IPS DF 6.9 (cell line): ENCODE measurements around the gene GPR160.
"Not testable (repeated sequence)": the region's sequence is repeated elsewhere in the genome, so short reads cannot be mapped to it uniquely, and the experiment has no call there.

Experiments
- DNase-seq: peaks from one replicate; pipeline ENCODE4 v3.0.0-alpha.2; 2013; ENCODE audit warnings: low read depth, low spot score
- H3K27ac ChIP-seq: one replicate; pipeline ENCODE4 v1.5.1; 2013; ENCODE audit warnings: low read length, control low read depth
- H3K27me3 ChIP-seq: 2 replicates; pipeline ENCODE4 v1.6.1; 2013; ENCODE audit warnings: mild to moderate bottlenecking, low read length; ENCODE audit not compliant: control insufficient read depth, insufficient read depth
- H3K36me3 ChIP-seq: 2 replicates; pipeline ENCODE4 v1.6.1; 2013; ENCODE audit warnings: low read length; ENCODE audit not compliant: control insufficient read depth, insufficient read depth
- H3K4me1 ChIP-seq: 2 replicates; pipeline ENCODE4 v1.6.1; 2013; ENCODE audit warnings: low read length; ENCODE audit not compliant: control insufficient read depth, insufficient read depth
- H3K4me3 ChIP-seq: 2 replicates; pipeline ENCODE4 v1.5.1; 2013; ENCODE audit warnings: mild to moderate bottlenecking, low read length
- H3K9me3 ChIP-seq: 2 replicates; pipeline ENCODE4 v1.6.1; 2013; ENCODE audit warnings: low read length, inconsistent platforms; ENCODE audit not compliant: control insufficient read depth, insufficient read depth
- WGBS: extraction: QIAGEN DNeasy Blood & Tissue Kit; methylation state at CpG from one replicate; pipeline ENCODE4 v1.1.7; 2013; ENCODE audit warnings: mixed read lengths, missing lambda C conversion rate; ENCODE audit not compliant: insufficient read length, insufficient coverage; 5-methylcytosine and 5-hydroxymethylcytosine counted together

The GPR160 gene

DNA sequence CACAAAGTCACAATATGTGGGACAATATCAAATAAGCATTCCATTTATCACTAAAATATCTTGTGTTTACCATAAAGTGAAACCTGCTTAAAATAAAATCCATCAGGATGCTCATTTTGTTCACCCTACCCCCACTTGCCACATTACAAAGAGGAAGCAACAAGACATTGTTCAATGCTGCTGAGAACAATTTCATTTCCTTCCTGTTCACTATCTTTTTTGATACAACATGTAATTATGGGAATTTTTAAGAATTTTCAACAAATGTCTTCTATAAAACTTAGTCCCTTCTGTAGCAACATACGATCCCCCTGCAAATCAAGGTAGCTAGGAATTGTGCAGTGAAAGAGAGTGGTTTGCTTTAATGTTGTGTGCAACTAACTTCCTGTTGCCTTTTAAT lies 34.9 kb upstream of the GPR160 start:
- Histone ChIP-seq H3K36me3 (no peaks in the 10 kb centered on the region), H3K4me1 (no peaks in the 10 kb centered on the region), H3K4me3 (no peak overlapping the region), H3K27ac (no peak overlapping the region), H3K27me3 (no peaks in the 10 kb centered on the region), H3K9me3 (no peaks in the 10 kb centered on the region)
- no CpG with 5 or more reads among the region's 1 CpG for WGBS
- no peak for DNase-seq

DNA sequence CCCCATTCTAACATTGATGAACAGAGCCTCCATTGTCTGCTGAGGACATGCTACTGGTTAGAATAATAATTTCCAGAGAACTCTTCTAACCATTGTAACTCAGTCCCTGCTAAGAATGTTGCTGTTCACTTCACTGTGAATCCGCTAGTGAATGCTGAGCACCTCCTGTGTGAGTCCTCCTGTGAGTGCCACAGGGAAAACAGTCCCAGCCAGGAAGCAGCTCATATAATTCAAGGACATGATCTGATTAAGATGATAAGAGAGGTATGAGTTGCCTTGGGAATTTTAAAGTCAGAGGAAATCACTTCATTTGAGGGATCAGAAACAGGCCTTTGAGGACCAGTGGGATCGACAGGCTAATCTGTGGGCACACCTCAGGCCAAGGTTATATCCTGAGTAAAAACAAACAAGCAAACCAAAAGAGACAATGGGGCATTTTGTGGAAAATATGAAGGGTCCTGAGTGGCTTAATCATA lies 33.9 kb upstream of the GPR160 start:
- no peaks in the 10 kb centered on the region for H3K27me3 ChIP-seq
- H3K36me3 ChIP-seq, result no peaks in the 10 kb centered on the region
- no peak overlapping the region for H3K27ac ChIP-seq
- no CpG with 5 or more reads among the region's 2 CpGs for WGBS
- H3K9me3 ChIP-seq, result no peaks in the 10 kb centered on the region
- DNase-seq, result no peak
- H3K4me3 ChIP-seq, result no peak overlapping the region
- no peaks in the 10 kb centered on the region for H3K4me1 ChIP-seq

DNA sequence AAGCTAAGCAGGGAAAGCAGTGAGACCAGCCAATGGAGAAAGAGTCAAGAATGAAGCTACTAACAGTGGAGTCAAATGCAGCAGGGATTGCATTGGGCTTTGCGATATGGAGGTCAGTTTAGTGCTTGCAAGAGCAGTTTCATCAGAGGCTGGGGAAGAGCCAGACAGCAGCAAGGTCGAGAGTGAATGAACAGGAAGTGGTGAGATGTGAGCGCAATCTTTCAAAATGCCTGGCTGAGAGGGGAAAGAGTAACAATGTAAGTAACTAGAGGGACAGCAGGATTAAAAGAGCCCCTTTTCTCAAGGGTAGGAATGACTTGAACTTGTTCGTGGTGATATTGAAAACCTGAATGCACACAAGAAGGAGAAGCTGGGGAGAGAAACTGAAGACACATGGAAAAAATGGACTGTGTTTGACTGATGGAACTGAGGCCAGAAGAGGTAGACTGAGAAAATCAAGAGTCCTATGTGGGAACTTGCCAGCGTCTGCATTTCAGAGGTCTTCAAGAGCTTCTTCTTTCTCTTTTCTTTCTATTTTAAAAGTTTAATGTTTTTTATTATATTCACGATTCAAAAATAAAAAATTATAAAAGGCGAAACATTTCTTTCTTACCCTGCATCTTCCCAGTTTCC lies 30.6 kb upstream of the GPR160 start:
- H3K27ac ChIP-seq, result no peak overlapping the region
- no CpG with 5 or more reads among the region's 7 CpGs for WGBS

DNA sequence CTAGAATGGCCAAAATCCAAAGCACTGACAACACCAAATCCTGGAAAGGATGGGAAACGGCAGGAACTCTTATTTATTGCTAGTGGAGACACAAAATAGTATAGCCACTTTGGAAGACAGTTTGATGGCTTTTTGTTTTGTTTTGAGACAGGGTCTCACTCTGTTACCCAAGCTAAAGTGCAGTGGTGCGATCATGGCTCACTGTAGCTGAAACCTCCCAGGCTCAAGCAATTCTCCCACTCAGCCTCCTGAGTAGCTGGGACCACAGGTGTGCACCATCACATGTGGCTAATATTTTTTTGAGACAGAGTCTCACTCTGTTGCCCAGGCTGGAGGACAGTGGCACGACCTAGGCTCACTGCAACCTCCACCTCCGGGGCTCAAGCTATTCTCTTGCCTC lies 27.3 kb upstream of the GPR160 start:
- H3K9me3 ChIP-seq, result no peaks in the 10 kb centered on the region
- no peak overlapping the region for H3K4me3 ChIP-seq
- H3K4me1 ChIP-seq, result no peaks in the 10 kb centered on the region
- no peaks in the 10 kb centered on the region for H3K27me3 ChIP-seq
- no CpG with 5 or more reads among the region's 4 CpGs for WGBS
- H3K36me3 ChIP-seq, result no peaks in the 10 kb centered on the region
- H3K27ac ChIP-seq, result no peak overlapping the region
- DNase-seq, result no peak

More for the DNA sequence above, 30.6 kb upstream of the GPR160 start:
- Histone ChIP-seq H3K4me1 (no peaks in the 10 kb centered on the region), H3K4me3 (no peak overlapping the region), H3K27me3 (no peaks in the 10 kb centered on the region), H3K36me3 (no peaks in the 10 kb centered on the region), H3K9me3 (no peaks in the 10 kb centered on the region)
- DNase-seq, result no peak

DNA sequence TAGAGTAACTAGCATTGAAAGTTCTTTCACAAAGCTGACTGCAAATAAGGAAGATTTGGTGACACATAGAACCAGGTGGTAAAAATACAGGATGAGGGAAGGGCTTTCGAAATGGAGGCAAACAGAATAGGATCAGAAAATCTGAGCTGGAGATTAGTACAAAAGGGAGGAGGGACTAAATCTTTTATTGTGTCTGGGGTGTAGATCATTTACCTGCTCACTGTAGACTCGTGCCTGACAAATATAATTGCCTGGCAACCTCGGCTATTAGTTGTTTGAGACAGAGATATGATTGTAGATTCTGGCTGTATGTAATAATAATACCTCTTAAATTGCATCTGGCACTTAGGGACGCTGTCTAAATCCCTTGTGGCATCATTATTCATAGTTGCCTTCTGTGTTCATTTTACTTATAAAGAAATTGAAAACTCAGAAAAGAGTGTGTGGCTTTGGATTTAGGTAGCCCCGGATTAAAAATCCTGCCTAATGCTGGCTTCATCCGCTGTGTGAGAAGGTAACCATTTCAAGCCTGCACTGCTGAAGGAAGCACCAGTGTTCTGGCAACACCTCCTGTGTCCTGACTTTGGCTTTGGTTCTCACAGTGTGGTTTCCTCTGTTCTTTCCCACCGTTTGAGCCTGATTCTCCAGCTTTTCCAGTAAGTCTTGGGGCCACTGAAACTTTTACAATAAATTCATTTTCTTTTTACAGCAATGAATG lies 25.0 kb upstream of the GPR160 start:
- no peak overlapping the region for H3K4me3 ChIP-seq
- H3K4me1 ChIP-seq, result no peaks in the 10 kb centered on the region
- no peak for DNase-seq
- H3K36me3 ChIP-seq, result no peaks in the 10 kb centered on the region
- no peaks in the 10 kb centered on the region for H3K9me3 ChIP-seq
- H3K27ac ChIP-seq, result no peak overlapping the region
- whole genome bisulfite sequencing, result no CpG with 5 or more reads among the region's 7 CpGs
- H3K27me3 ChIP-seq, result no peaks in the 10 kb centered on the region

DNA sequence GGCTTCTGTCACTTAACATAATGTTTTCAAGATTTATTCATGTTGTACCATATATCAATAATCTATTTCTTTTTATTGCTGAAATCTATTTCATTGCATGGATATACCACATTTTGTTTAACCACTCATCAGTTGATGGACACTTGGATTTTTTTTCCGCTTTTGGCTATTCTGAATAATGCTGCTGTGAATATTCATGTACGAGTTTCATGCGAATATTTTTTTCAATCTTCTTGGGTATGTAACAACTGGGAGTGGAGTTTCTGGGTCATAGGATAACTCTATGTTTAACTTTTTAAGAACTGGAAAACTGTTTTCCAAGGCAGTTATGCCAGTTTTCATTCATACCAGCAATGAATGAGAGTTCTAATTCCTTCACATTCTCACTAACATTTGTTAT lies 21.7 kb upstream of the GPR160 start:
- no CpG with 5 or more reads among the region's 3 CpGs for WGBS
- no peak for DNase-seq
- Histone ChIP-seq H3K27me3 (no peaks in the 10 kb centered on the region), H3K9me3 (no peaks in the 10 kb centered on the region), H3K4me3 (no peak overlapping the region), H3K36me3 (no peaks in the 10 kb centered on the region), H3K4me1 (no peaks in the 10 kb centered on the region), H3K27ac (no peak overlapping the region)

DNA sequence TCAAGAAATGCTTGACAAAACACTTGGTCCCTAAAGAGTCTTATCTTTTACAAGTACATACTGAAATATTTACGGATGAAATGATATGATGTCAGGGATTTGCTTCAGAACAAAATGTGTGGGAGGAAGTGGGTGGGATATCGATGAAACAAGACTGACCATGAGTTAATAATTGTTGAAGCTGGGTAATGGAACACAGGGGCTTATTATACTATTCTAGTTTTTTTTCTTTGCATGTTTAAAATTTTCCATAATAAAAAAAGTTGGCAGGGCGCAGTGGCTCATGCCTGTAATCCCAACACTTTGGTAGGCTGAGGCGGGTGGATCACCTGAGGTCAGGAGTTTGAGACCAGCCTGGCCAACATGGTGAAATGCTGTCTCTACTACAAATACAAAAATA lies 18.5 kb upstream of the GPR160 start:
- H3K9me3 ChIP-seq, DNase-seq, H3K4me1 ChIP-seq, H3K36me3 ChIP-seq, H3K27me3 ChIP-seq, H3K27ac ChIP-seq, H3K4me3 ChIP-seq: not testable (repeated sequence)
- no CpG with 5 or more reads among the region's 4 CpGs for WGBS

DNA sequence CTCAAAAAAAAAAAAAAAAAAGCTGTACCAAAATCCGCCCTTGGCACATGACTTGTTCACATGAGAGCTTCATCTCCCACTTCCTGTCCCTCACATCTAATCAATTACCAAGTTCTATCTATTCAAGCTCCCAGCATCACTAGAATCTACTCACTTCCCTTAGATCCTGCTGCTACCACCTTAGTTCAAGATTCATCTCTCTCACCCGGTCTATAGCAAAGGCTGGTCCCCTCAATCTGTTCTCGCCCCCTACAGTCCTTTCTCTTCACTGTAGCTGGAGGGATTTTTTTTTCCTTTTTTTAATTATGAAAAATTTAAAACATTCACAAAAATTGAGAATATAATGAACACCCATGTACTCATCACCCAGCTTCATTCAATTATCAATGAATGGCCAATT lies 16.7 kb upstream of the GPR160 start:
- Histone ChIP-seq H3K9me3 (no peaks in the 10 kb centered on the region), H3K27me3 (no peaks in the 10 kb centered on the region), H3K27ac (no peak overlapping the region), H3K4me1 (no peaks in the 10 kb centered on the region), H3K36me3 (no peaks in the 10 kb centered on the region), H3K4me3 (no peak overlapping the region)
- DNase-seq, result no peak
- WGBS, result no CpG with 5 or more reads among the region's 3 CpGs

DNA sequence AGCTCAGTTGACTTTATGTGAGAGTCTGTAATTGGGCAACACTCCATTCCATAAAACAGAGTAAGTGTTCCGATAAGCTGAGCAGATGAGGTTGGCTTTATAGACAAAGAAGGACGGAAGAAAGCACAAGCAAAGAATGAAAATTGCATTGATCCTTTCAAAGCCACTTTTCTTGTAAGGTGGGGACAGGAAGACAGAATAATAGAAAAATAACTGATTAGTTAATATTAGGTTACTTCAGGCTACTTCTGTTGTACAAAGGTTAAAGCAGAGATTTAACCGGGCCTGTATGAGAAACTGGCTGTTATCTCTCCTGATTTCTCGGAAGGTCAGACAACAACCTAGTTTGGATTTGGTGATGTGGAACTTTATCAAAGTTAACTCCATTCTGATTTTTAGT lies 15.5 kb upstream of the GPR160 start:
- WGBS, result no CpG with 5 or more reads among the region's 4 CpGs
- no peak for DNase-seq
- no peaks in the 10 kb centered on the region for H3K9me3 ChIP-seq

DNA sequence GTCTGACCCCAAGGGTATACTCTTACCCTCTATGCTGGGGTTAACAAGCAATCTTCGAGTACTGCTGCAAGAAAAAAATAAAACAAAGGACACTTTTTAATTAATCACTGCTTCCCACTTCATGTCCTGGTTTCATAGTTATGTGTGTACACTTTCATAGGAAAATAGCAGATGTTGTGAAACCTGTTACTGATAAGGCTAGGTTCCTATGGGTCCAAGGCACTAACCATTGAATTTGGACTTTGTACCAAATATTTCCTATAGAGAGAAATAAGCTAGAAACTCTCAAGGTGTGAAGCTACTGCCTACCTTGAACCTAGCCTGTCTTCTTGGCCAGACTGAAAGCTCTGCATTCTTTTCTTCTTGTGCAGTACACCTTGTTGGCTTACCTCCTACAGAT lies 14.6 kb upstream of the GPR160 start:
- Histone ChIP-seq H3K9me3 (no peaks in the 10 kb centered on the region), H3K4me1 (no peaks in the 10 kb centered on the region), H3K27me3 (no peaks in the 10 kb centered on the region), H3K27ac (no peak overlapping the region), H3K4me3 (no peak overlapping the region), H3K36me3 (no peaks in the 10 kb centered on the region)
- no peak for DNase-seq
- no CpG with 5 or more reads among the region's 1 CpG for WGBS

More for the DNA sequence above, 15.5 kb upstream of the GPR160 start:
- Histone ChIP-seq H3K27ac (no peak overlapping the region), H3K4me3 (no peak overlapping the region), H3K27me3 (no peaks in the 10 kb centered on the region), H3K36me3 (no peaks in the 10 kb centered on the region), H3K4me1 (no peaks in the 10 kb centered on the region)

DNA sequence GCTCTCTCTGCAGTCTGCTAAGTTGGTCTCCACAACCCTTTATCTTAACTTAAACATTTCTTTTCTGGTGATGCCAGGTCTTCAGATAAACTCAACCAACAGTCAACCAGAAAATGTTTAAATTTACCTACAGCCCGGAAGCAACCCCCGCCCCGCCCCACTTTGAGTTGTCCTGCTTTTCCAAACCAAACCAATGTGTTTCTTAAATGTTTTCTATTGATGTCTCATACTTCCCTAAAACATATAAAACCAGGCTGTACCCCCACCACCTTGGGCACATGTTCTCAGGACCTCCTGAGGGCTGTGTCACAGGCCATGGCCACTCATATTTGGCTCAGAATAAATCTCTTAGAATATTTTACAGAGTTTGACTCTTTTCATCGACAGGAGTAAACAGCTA lies 13.2 kb upstream of the GPR160 start:
- no peak overlapping the region for H3K4me3 ChIP-seq
- no peaks in the 10 kb centered on the region for H3K4me1 ChIP-seq
- H3K27me3 ChIP-seq, result no peaks in the 10 kb centered on the region
- no CpG with 5 or more reads among the region's 4 CpGs for WGBS
- no peak overlapping the region for H3K27ac ChIP-seq
- no peaks in the 10 kb centered on the region for H3K36me3 ChIP-seq
- H3K9me3 ChIP-seq, result no peaks in the 10 kb centered on the region
- DNase-seq, result no peak
